Skeletal muscle tissue (tissue), 4 donors: ENCODE data around the gene DNMT3A. TPM values are rescaled to one million over a fixed set of nuclear protein-coding genes. Genes with fewer than 3 reads are reported as not detected.
A peak's percentile ranks its signal among the peaks of the same experiment; 100 is the strongest.

Experiments used
- H3K27ac ChIP-seq: one replicate; pipeline ENCODE4 v1.7.0; 2013; ENCODE audit warnings: mild to moderate bottlenecking, low read depth, low read length, inconsistent platforms
- H3K27me3 ChIP-seq, 3 donors: one replicate each; pipeline ENCODE4 v1.7.0; 2013; ENCODE audit warnings: low read length in 3 of 3; ENCODE audit not compliant: control insufficient read depth in 3 of 3, insufficient read depth in 3 of 3
- H3K36me3 ChIP-seq, 3 donors: one replicate each; pipeline ENCODE4 v1.7.0; 2013; ENCODE audit warnings: low read length in 3 of 3; ENCODE audit not compliant: control insufficient read depth in 3 of 3, insufficient read depth in 3 of 3
- H3K4me1 ChIP-seq, 3 donors: one replicate each; pipeline ENCODE4 v1.7.0; 2013; ENCODE audit warnings: low read length in 3 of 3, mild to moderate bottlenecking in 3 of 3; ENCODE audit not compliant: control insufficient read depth in 3 of 3, insufficient read depth in 3 of 3
- H3K4me3 ChIP-seq, 3 donors: one replicate each; pipeline ENCODE4 v1.7.0; 2013; ENCODE audit warnings: low read length in 3 of 3
- H3K9ac ChIP-seq, 3 donors: one replicate each; pipeline ENCODE4 v1.7.0; 2013; ENCODE audit warnings: low read length in 3 of 3, mild to moderate bottlenecking in 3 of 3, moderate library complexity in 2 of 3, low read depth in 1 of 3
- H3K9me3 ChIP-seq, 3 donors: one replicate each; pipeline ENCODE4 v1.7.0; 2013; ENCODE audit warnings: low read length in 3 of 3; ENCODE audit not compliant: control insufficient read depth in 3 of 3
- total RNA-seq: library from RNA; depleted of rRNA; stranded (reverse); fragments of >200 nt; gene quantifications from one replicate; pipeline ENCODE4 v1.2.3, GENCODE V29; 2014
- donor health status: Osteomylitis.

The DNMT3A gene
- total RNA-seq, 1 donor from 2014 or later = 62.1 TPM

GRCh38 chr2:25330937-25331336 lies 10.8 kb downstream of the DNMT3A start:
- H3K36me3 ChIP-seq = peaks cover 0 to 9% (median 3%) of the 10 kb centered on the region in 3 donors
- H3K9me3 ChIP-seq = peaks cover 0 to 5% (median 0%) of the 10 kb centered on the region in 3 donors
- no peak overlapping the region for H3K27ac ChIP-seq
- no peak overlapping the region for H3K4me3 ChIP-seq
- peaks cover 63 to 82% (median 78%) of the 10 kb centered on the region in 3 donors for H3K4me1 ChIP-seq
- H3K27me3 ChIP-seq = no peaks in the 10 kb centered on the region
- peak overlapping the region in 1 of 3 donors; percentile 60 for H3K9ac ChIP-seq

- Histone ChIP-seq H3K9ac (peak overlapping the region in 1 of 3 donors; percentile 60), H3K27ac (no peak overlapping the region), H3K36me3 (peaks cover 0 to 9% (median 3%) of the 10 kb centered on the region in 3 donors), H3K27me3 (no peaks in the 10 kb centered on the region), H3K4me3 (no peak overlapping the region), H3K9me3 (peaks cover 0 to 5% (median 0%) of the 10 kb centered on the region in 3 donors), H3K4me1 (peaks cover 63 to 78% (median 78%) of the 10 kb centered on the region in 3 donors)
Measured at GRCh38 chr2:25330273-25330672, 11.5 kb downstream of the DNMT3A start.

- no peaks in the 10 kb centered on the region for H3K27me3 ChIP-seq
- peaks cover 63 to 82% (median 82%) of the 10 kb centered on the region in 3 donors for H3K4me1 ChIP-seq
- peak overlapping the region in 1 of 3 donors; percentile 29 for H3K4me3 ChIP-seq
- H3K9ac ChIP-seq = peak overlapping the region in 1 of 3 donors; percentile 69
- H3K36me3 ChIP-seq = peaks cover 0 to 9% (median 3%) of the 10 kb centered on the region in 3 donors
- H3K27ac ChIP-seq = peak overlapping the region; percentile 28
- H3K9me3 ChIP-seq = peaks cover 0 to 5% (median 0%) of the 10 kb centered on the region in 3 donors
Measured at GRCh38 chr2:25328152-25329085, 13.3 kb downstream of the DNMT3A start.

GRCh38 chr2:25326326-25327013 lies 15.3 kb downstream of the DNMT3A start:
- H3K4me3 ChIP-seq = no peak overlapping the region
- H3K4me1 ChIP-seq = peaks cover 54 to 71% (median 71%) of the 10 kb centered on the region in 3 donors
- no peak overlapping the region for H3K9ac ChIP-seq
- H3K9me3 ChIP-seq = peaks cover 0 to 5% (median 0%) of the 10 kb centered on the region in 3 donors
- H3K27ac ChIP-seq = no peak overlapping the region
- H3K27me3 ChIP-seq = no peaks in the 10 kb centered on the region
- peaks cover 0 to 8% (median 3%) of the 10 kb centered on the region in 3 donors for H3K36me3 ChIP-seq

- H3K9ac ChIP-seq = peak overlapping the region in 2 of 3 donors; percentile 10 to 48
- H3K4me1 ChIP-seq = peaks cover 45 to 58% (median 58%) of the 10 kb centered on the region in 3 donors
- peak overlapping the region; percentile 3 for H3K27ac ChIP-seq
- H3K4me3 ChIP-seq = no peak overlapping the region
- H3K27me3 ChIP-seq = no peaks in the 10 kb centered on the region
- peaks cover 0 to 6% (median 5%) of the 10 kb centered on the region in 3 donors for H3K36me3 ChIP-seq
- H3K9me3 ChIP-seq = peaks cover 0 to 5% (median 0%) of the 10 kb centered on the region in 3 donors
Measured at GRCh38 chr2:25324905-25325592, 16.7 kb downstream of the DNMT3A start.

- H3K27ac ChIP-seq = peak overlapping the region; percentile 3
Measured at GRCh38 chr2:25324251-25324650, 17.5 kb downstream of the DNMT3A start.

GRCh38 chr2:25323610-25324189 lies 18.0 kb downstream of the DNMT3A start:
- Histone ChIP-seq H3K9me3 (peaks cover 0 to 5% (median 0%) of the 10 kb centered on the region in 3 donors), H3K27me3 (no peaks in the 10 kb centered on the region), H3K4me3 (peak overlapping the region in 1 of 3 donors; percentile 11), H3K4me1 (peaks cover 32 to 44% (median 44%) of the 10 kb centered on the region in 3 donors), H3K36me3 (peaks cover 0 to 6% (median 5%) of the 10 kb centered on the region in 3 donors), H3K9ac (peak overlapping the region in 1 of 3 donors; percentile 8), H3K27ac (no peak overlapping the region)

More at GRCh38 chr2:25324251-25324650, 17.5 kb downstream of the DNMT3A start:
- peaks cover 0 to 6% (median 5%) of the 10 kb centered on the region in 3 donors for H3K36me3 ChIP-seq
- H3K4me3 ChIP-seq = no peak overlapping the region
- H3K9me3 ChIP-seq = peaks cover 0 to 5% (median 0%) of the 10 kb centered on the region in 3 donors
- peaks cover 37 to 50% (median 50%) of the 10 kb centered on the region in 3 donors for H3K4me1 ChIP-seq
- H3K27me3 ChIP-seq = no peaks in the 10 kb centered on the region
- H3K9ac ChIP-seq = no peak overlapping the region

GRCh38 chr2:25323042-25323514 lies 18.6 kb downstream of the DNMT3A start:
- no peaks in the 10 kb centered on the region for H3K27me3 ChIP-seq
- H3K9ac ChIP-seq = peak overlapping the region in 1 of 3 donors; percentile 8
- H3K9me3 ChIP-seq = peaks cover 0 to 5% (median 0%) of the 10 kb centered on the region in 3 donors
- H3K27ac ChIP-seq = peak overlapping the region; percentile 17
- peaks cover 28 to 38% (median 38%) of the 10 kb centered on the region in 3 donors for H3K4me1 ChIP-seq
- peaks cover 0 to 6% (median 5%) of the 10 kb centered on the region in 3 donors for H3K36me3 ChIP-seq
- H3K4me3 ChIP-seq = no peak overlapping the region

- Histone ChIP-seq H3K27ac (no peak overlapping the region), H3K4me3 (no peak overlapping the region), H3K36me3 (peaks cover 0 to 6% (median 5%) of the 10 kb centered on the region in 3 donors), H3K9ac (no peak overlapping the region), H3K9me3 (peaks cover 0 to 4% (median 0%) of the 10 kb centered on the region in 3 donors), H3K4me1 (peaks cover 28 to 34% (median 33%) of the 10 kb centered on the region in 3 donors), H3K27me3 (no peaks in the 10 kb centered on the region)
Measured at GRCh38 chr2:25322312-25322711, 19.4 kb downstream of the DNMT3A start.
